Fibroblast of lung (primary cell): ENCODE results near the gene DCUN1D1. TPM values are rescaled to one million over a fixed set of nuclear protein-coding genes. Genes with fewer than 3 reads are reported as not detected.

Source experiments
- DNase-seq, 2 donors: peaks; one replicate each; pipeline versions ENCODE4 v3.0.0 to v3.0.0-alpha.2; 2010; ENCODE audit warnings: low read depth in 2 of 2
- H2AFZ ChIP-seq: 2 replicates; pipeline ENCODE4 v1.5.1; 2012; ENCODE audit warnings: low read length, control low read depth, inconsistent platforms
- H3K27ac ChIP-seq: 2 replicates; pipeline ENCODE4 v1.5.1; 2011; ENCODE audit warnings: low read length, control low read depth; ENCODE audit not compliant: insufficient read depth
- H3K27me3 ChIP-seq: 2 replicates; pipeline ENCODE4 v1.5.1; 2011; ENCODE audit warnings: mild to moderate bottlenecking, low read length; ENCODE audit not compliant: control insufficient read depth, insufficient read depth
- H3K36me3 ChIP-seq: 2 replicates; pipeline ENCODE4 v1.5.1; 2011; ENCODE audit warnings: low read length; ENCODE audit not compliant: control insufficient read depth, insufficient read depth
- H3K4me1 ChIP-seq: 2 replicates; pipeline ENCODE4 v1.5.1; 2011; ENCODE audit warnings: low read length; ENCODE audit not compliant: control insufficient read depth, insufficient read depth; ENCODE audit errors: extremely low read depth
- H3K4me2 ChIP-seq: 2 replicates; pipeline ENCODE4 v1.5.1; 2011; ENCODE audit warnings: low read length, control low read depth; ENCODE audit not compliant: insufficient read depth; ENCODE audit errors: extremely low read depth
- H3K4me3 ChIP-seq, 4 experiments: fragments of 200-600 bp in 1 of 4; sonication (generic) in 1 of 4; replicated peaks in 1 of 4; 2 replicates each; pipeline ENCODE4 v1.5.1; 2011 to 2016; ENCODE audit warnings: low read length in 4 of 4, low read depth in 3 of 4, mild to moderate bottlenecking in 3 of 4, control low read depth in 2 of 4, inconsistent platforms in 1 of 4, mixed read lengths in 1 of 4; ENCODE audit not compliant: insufficient read depth in 1 of 4; ENCODE audit errors: control extremely low read depth in 1 of 4
- H3K79me2 ChIP-seq: 2 replicates; pipeline ENCODE4 v1.5.1; 2012; ENCODE audit warnings: mild to moderate bottlenecking, low read length, inconsistent platforms; ENCODE audit not compliant: control insufficient read depth, insufficient read depth
- H3K9ac ChIP-seq: 2 replicates; pipeline ENCODE4 v1.5.1; 2011; ENCODE audit warnings: mild to moderate bottlenecking, low read length, control low read depth; ENCODE audit not compliant: insufficient read depth
- H3K9me3 ChIP-seq: 2 replicates; pipeline ENCODE4 v1.5.1; 2012; ENCODE audit warnings: low read depth, low read length; ENCODE audit not compliant: control insufficient read depth, insufficient read depth
- H4K20me1 ChIP-seq: 2 replicates; pipeline ENCODE4 v1.5.1; 2011; ENCODE audit warnings: low read length; ENCODE audit not compliant: control insufficient read depth, insufficient read depth; ENCODE audit errors: extremely low read depth
- CTCF ChIP-seq, 2 donors: IDR thresholded peaks in 1 of 2; conservative IDR thresholded peaks in 1 of 2; 1 replicate in 1 of 2; 2 replicates in 1 of 2; pipeline ENCODE4 v1.5.1; 2011 to 2012; ENCODE audit warnings: low read length in 2 of 2, control low read depth in 1 of 2, inconsistent platforms in 1 of 2, low read depth in 1 of 2, mild to moderate bottlenecking in 1 of 2
- EZH2 ChIP-seq: IDR thresholded peaks from 2 replicates; pipeline ENCODE4 v1.5.1; 2012; ENCODE audit warnings: low read length, control low read depth, mild to moderate bottlenecking; ENCODE audit errors: missing control alignments
- polyA plus RNA-seq, 2 donors: library from polyadenylated mRNA; depleted of rRNA in 1 of 2; stranded (reverse) in 1 of 2; unstranded in 1 of 2; fragments of >200 nt; gene quantifications; 2 replicates each; pipeline ENCODE4 v1.2.1, GENCODE V29; 2011 to 2012; ENCODE audit warnings: missing spikeins in 1 of 2
- total RNA-seq: library from RNA; depleted of rRNA; stranded (reverse); fragments of >200 nt; gene quantifications from 2 replicates; pipeline ENCODE4 v1.2.1, GENCODE V29; 2014

Gene DCUN1D1
- total and polyA plus RNA-seq, 2 donors (not counting 1 experiment from before 2014, with no cell fraction given): 26.6 to 31.0 TPM

- H3K4me2 ChIP-seq: no peak overlapping the region
- DNase-seq: no peak
- H3K36me3 ChIP-seq: no peaks in the 10 kb centered on the region
- H3K27ac ChIP-seq: no peak overlapping the region
- TF ChIP-seq EZH2: no peak
- TF ChIP-seq CTCF (conservative IDR thresholded peaks at IDR 0.05 in 1 of 2, IDR thresholded peaks at IDR 0.05 in 1 of 2; ENCODE audit: low read depth in 1 of 2, low read length in 2 of 2): no peak
- no peak overlapping the region for H3K4me3 ChIP-seq
- H3K9ac ChIP-seq: no peak overlapping the region
- H3K27me3 ChIP-seq: no peaks in the 10 kb centered on the region
- no peak overlapping the region for H2AFZ ChIP-seq
- H3K79me2 ChIP-seq: no peaks in the 10 kb centered on the region
- no peaks in the 10 kb centered on the region for H4K20me1 ChIP-seq
- no peaks in the 10 kb centered on the region for H3K9me3 ChIP-seq
- H3K4me1 ChIP-seq: no peaks in the 10 kb centered on the region
These were observed 38.6 kb downstream of the DCUN1D1 start for GRCh38 chr3:182941719-182942118.

GRCh38 chr3:182940266-182940808 is 40.0 kb downstream of the DCUN1D1 start:
- DNase-seq: no peak
- no peak overlapping the region for H3K27ac ChIP-seq
- no peaks in the 10 kb centered on the region for H3K27me3 ChIP-seq
- H3K9me3 ChIP-seq: no peaks in the 10 kb centered on the region
- no peaks in the 10 kb centered on the region for H4K20me1 ChIP-seq
- no peak overlapping the region for H3K4me2 ChIP-seq
- H3K9ac ChIP-seq: no peak overlapping the region
- TF ChIP-seq EZH2: no peak
- no peak for TF ChIP-seq CTCF (conservative IDR thresholded peaks at IDR 0.05 in 1 of 2, IDR thresholded peaks at IDR 0.05 in 1 of 2; ENCODE audit: low read depth in 1 of 2, low read length in 2 of 2)
- no peaks in the 10 kb centered on the region for H3K79me2 ChIP-seq
- H3K4me1 ChIP-seq: no peaks in the 10 kb centered on the region
- no peak overlapping the region for H3K4me3 ChIP-seq
- no peaks in the 10 kb centered on the region for H3K36me3 ChIP-seq
- no peak overlapping the region for H2AFZ ChIP-seq

- H3K4me1 ChIP-seq: no peaks in the 10 kb centered on the region
- no peak for DNase-seq
- H3K9ac ChIP-seq: no peak overlapping the region
- H2AFZ ChIP-seq: no peak overlapping the region
- H3K27me3 ChIP-seq: no peaks in the 10 kb centered on the region
- H3K79me2 ChIP-seq: no peaks in the 10 kb centered on the region
- TF ChIP-seq EZH2 (no peak), CTCF (conservative IDR thresholded peaks at IDR 0.05 in 1 of 2, IDR thresholded peaks at IDR 0.05 in 1 of 2; ENCODE audit: low read depth in 1 of 2, low read length in 2 of 2) (no peak)
- no peak overlapping the region for H3K4me3 ChIP-seq
- H4K20me1 ChIP-seq: no peaks in the 10 kb centered on the region
- H3K36me3 ChIP-seq: no peaks in the 10 kb centered on the region
- no peak overlapping the region for H3K27ac ChIP-seq
- H3K9me3 ChIP-seq: no peaks in the 10 kb centered on the region
- no peak overlapping the region for H3K4me2 ChIP-seq
These were observed 42.9 kb downstream of the DCUN1D1 start for GRCh38 chr3:182937293-182938051.
